Stimulated activated naive B cell treated with anti-CD40 and anti-IgM and Interleukin-4, amounts not matched to agents 10 μg/mL and 1 μg/mL and 100 μg/mL, for 72 hours (primary cell): Measurements from ENCODE around the gene ANKRD2.
"Not testable (repeated sequence)": the region's sequence is repeated elsewhere in the genome, so short reads cannot be mapped to it uniquely, and the experiment has no call there.

ENCODE experiments used
- ATAC-seq, 2 donors: fragments of 150-1000 bp; cut with Tn5 transposase; replicated peaks; 2 replicates each; pipeline ENCODE4 v1.10.0; 2021; ENCODE audit warnings: moderate library complexity in 1 of 2
- DNase-seq: peaks from one replicate; pipeline ENCODE4 v3.0.0; 2021
- H3K27ac Mint-ChIP-seq: one replicate; pipeline ENCODE4 v1.8.0; 2022; ENCODE audit warnings: mild to moderate bottlenecking, mixed read lengths
- H3K27me3 Mint-ChIP-seq, 2 donors: one replicate each; pipeline ENCODE4 v1.8.0; 2022; ENCODE audit warnings: mixed read lengths in 2 of 2
- H3K36me3 Mint-ChIP-seq, 2 donors: one replicate each; pipeline ENCODE4 v1.8.0; 2022; ENCODE audit warnings: mixed read lengths in 2 of 2, mild to moderate bottlenecking in 1 of 2
- H3K4me1 Mint-ChIP-seq, 2 donors: one replicate each; pipeline ENCODE4 v1.8.0; 2022; ENCODE audit warnings: mixed read lengths in 2 of 2, mild to moderate bottlenecking in 1 of 2
- H3K4me3 Mint-ChIP-seq, 2 donors: one replicate each; pipeline ENCODE4 v1.8.0; 2022; ENCODE audit warnings: mild to moderate bottlenecking in 2 of 2, mixed read lengths in 2 of 2, moderate library complexity in 1 of 2
- H3K9me3 Mint-ChIP-seq, 2 donors: one replicate each; pipeline ENCODE4 v1.8.0; 2022; ENCODE audit warnings: mixed read lengths in 2 of 2, mild to moderate bottlenecking in 1 of 2

The ANKRD2 gene

GRCh38 chr10:97574374-97575126 lies 2.0 kb downstream of the ANKRD2 start:
- ATAC-seq (no peak), DNase-seq (no peak)
- H3K27me3 Mint-ChIP-seq, result peaks cover 0 to 13% of the 10 kb centered on the region in 2 donors
- H3K9me3 Mint-ChIP-seq, result no peaks in the 10 kb centered on the region
- H3K36me3 Mint-ChIP-seq, result peaks cover 0 to 3% of the 10 kb centered on the region in 2 donors
- H3K4me3 Mint-ChIP-seq, result no peak overlapping the region
- H3K27ac Mint-ChIP-seq, result peak overlapping the region; percentile 42
- peaks cover 2 to 4% of the 10 kb centered on the region in 2 donors for H3K4me1 Mint-ChIP-seq

GRCh38 chr10:97575127-97575668 lies 2.6 kb downstream of the ANKRD2 start:
- Mint-ChIP-seq H3K36me3 (peaks cover 0 to 3% of the 10 kb centered on the region in 2 donors), H3K27ac (no peak overlapping the region), H3K9me3 (no peaks in the 10 kb centered on the region), H3K4me3 (no peak overlapping the region), H3K27me3 (peaks cover 0 to 13% of the 10 kb centered on the region in 2 donors), H3K4me1 (peaks cover 2 to 4% of the 10 kb centered on the region in 2 donors)
- ATAC-seq (no peak), DNase-seq (no peak)

GRCh38 chr10:97576487-97576886 lies 3.9 kb downstream of the ANKRD2 start:
- not testable (repeated sequence) for H3K36me3 Mint-ChIP-seq, H3K4me3 Mint-ChIP-seq, H3K27ac Mint-ChIP-seq, H3K4me1 Mint-ChIP-seq, H3K9me3 Mint-ChIP-seq, ATAC-seq, DNase-seq
- peaks cover 0 to 13% of the 10 kb centered on the region in 2 donors for H3K27me3 Mint-ChIP-seq

- Mint-ChIP-seq H3K27me3 (peaks cover 0 to 12% of the 10 kb centered on the region in 2 donors), H3K9me3 (no peaks in the 10 kb centered on the region), H3K27ac (no peak overlapping the region), H3K4me3 (no peak overlapping the region), H3K36me3 (peaks cover 0 to 3% of the 10 kb centered on the region in 2 donors), H3K4me1 (peaks cover under 1 to 4% of the 10 kb centered on the region in 2 donors)
- DNase-seq (no peak), ATAC-seq (no peak)
Observed at GRCh38 chr10:97577701-97578100, 5.1 kb downstream of the ANKRD2 start.

- Mint-ChIP-seq H3K4me3 (no peak overlapping the region), H3K27ac (no peak overlapping the region), H3K36me3 (no peaks in the 10 kb centered on the region), H3K4me1 (peaks cover 0 to 4% of the 10 kb centered on the region in 2 donors), H3K9me3 (no peaks in the 10 kb centered on the region), H3K27me3 (peaks cover 0 to 6% of the 10 kb centered on the region in 2 donors)
- DNase-seq (no peak), ATAC-seq (no peak)
Observed at GRCh38 chr10:97578171-97578844, 5.7 kb downstream of the ANKRD2 start.

- H3K4me1 Mint-ChIP-seq, result peaks cover 0 to 4% of the 10 kb centered on the region in 2 donors
- no peak for DNase-seq
- no peak overlapping the region for H3K27ac Mint-ChIP-seq
- ATAC-seq, result no peak
- H3K4me3 Mint-ChIP-seq, result no peak overlapping the region
- no peaks in the 10 kb centered on the region for H3K36me3 Mint-ChIP-seq
- no peaks in the 10 kb centered on the region for H3K9me3 Mint-ChIP-seq
- peaks cover 0 to 6% of the 10 kb centered on the region in 2 donors for H3K27me3 Mint-ChIP-seq
Observed at GRCh38 chr10:97580421-97581367, 8.1 kb downstream of the ANKRD2 start.

- Mint-ChIP-seq H3K4me1 (no peaks in the 10 kb centered on the region), H3K9me3 (no peaks in the 10 kb centered on the region), H3K36me3 (no peaks in the 10 kb centered on the region), H3K27me3 (peaks cover 0 to 6% of the 10 kb centered on the region in 2 donors), H3K4me3 (no peak overlapping the region), H3K27ac (no peak overlapping the region)
- ATAC-seq (no peak), DNase-seq (no peak)
Observed at GRCh38 chr10:97582169-97582568, 9.6 kb downstream of the ANKRD2 start.

- no peak for ATAC-seq
- Mint-ChIP-seq H3K9me3 (no peaks in the 10 kb centered on the region), H3K27me3 (no peaks in the 10 kb centered on the region), H3K27ac (no peak overlapping the region), H3K4me3 (no peak overlapping the region), H3K4me1 (no peaks in the 10 kb centered on the region), H3K36me3 (no peaks in the 10 kb centered on the region)
- no peak for DNase-seq
Observed at GRCh38 chr10:97583476-97583875, 10.9 kb downstream of the ANKRD2 start.

GRCh38 chr10:97584060-97584797 lies 11.7 kb downstream of the ANKRD2 start, which contains the start of gene HOGA1:
Gene HOGA1, plus strand, starts transcription at chr10:97584389. Its CDS starts 315 bp downstream, at chr10:97584704.
- H3K4me1 Mint-ChIP-seq, result no peaks in the 10 kb centered on the region
- no peaks in the 10 kb centered on the region for H3K36me3 Mint-ChIP-seq
- ATAC-seq (no peak), DNase-seq (no peak)
- H3K9me3 Mint-ChIP-seq, result no peaks in the 10 kb centered on the region
- no peak within 1 kb of the TSS for H3K4me3 Mint-ChIP-seq
- no peak within 1 kb of the TSS for H3K27ac Mint-ChIP-seq
- no peaks in the 10 kb centered on the region for H3K27me3 Mint-ChIP-seq

- Mint-ChIP-seq H3K27me3 (no peaks in the 10 kb centered on the region), H3K4me3 (no peak overlapping the region), H3K27ac (no peak overlapping the region), H3K36me3 (no peaks in the 10 kb centered on the region), H3K4me1 (no peaks in the 10 kb centered on the region), H3K9me3 (no peaks in the 10 kb centered on the region)
- no peak for DNase-seq
- no peak for ATAC-seq
Observed at GRCh38 chr10:97584798-97585438, 12.3 kb downstream of the ANKRD2 start.

GRCh38 chr10:97585439-97585811 lies 12.8 kb downstream of the ANKRD2 start:
- DNase-seq, result no peak
- ATAC-seq, result no peak
- no peaks in the 10 kb centered on the region for H3K27me3 Mint-ChIP-seq
- no peaks in the 10 kb centered on the region for H3K9me3 Mint-ChIP-seq
- no peak overlapping the region for H3K4me3 Mint-ChIP-seq
- H3K27ac Mint-ChIP-seq, result no peak overlapping the region
- no peaks in the 10 kb centered on the region for H3K36me3 Mint-ChIP-seq
- H3K4me1 Mint-ChIP-seq, result no peaks in the 10 kb centered on the region

- ATAC-seq, result no peak
- no peak for DNase-seq
- no peaks in the 10 kb centered on the region for H3K9me3 Mint-ChIP-seq
- no peaks in the 10 kb centered on the region for H3K4me1 Mint-ChIP-seq
- no peak overlapping the region for H3K27ac Mint-ChIP-seq
- H3K27me3 Mint-ChIP-seq, result no peaks in the 10 kb centered on the region
- H3K4me3 Mint-ChIP-seq, result no peak overlapping the region
- no peaks in the 10 kb centered on the region for H3K36me3 Mint-ChIP-seq
Observed at GRCh38 chr10:97587183-97587582, 14.6 kb downstream of the ANKRD2 start.

GRCh38 chr10:97589479-97589878 lies 16.9 kb downstream of the ANKRD2 start, which contains the start of gene C10orf62:
Gene C10orf62, plus strand, starts transcription at chr10:97589721. Its CDS starts 177 bp downstream, at chr10:97589898.
- DNase-seq (no peak), ATAC-seq (no peak)
- H3K27ac Mint-ChIP-seq, result no peak within 1 kb of the TSS
- no peaks in the 10 kb centered on the region for H3K4me1 Mint-ChIP-seq
- no peaks in the 10 kb centered on the region for H3K36me3 Mint-ChIP-seq
- no peaks in the 10 kb centered on the region for H3K27me3 Mint-ChIP-seq
- H3K4me3 Mint-ChIP-seq, result no peak within 1 kb of the TSS
- H3K9me3 Mint-ChIP-seq, result no peaks in the 10 kb centered on the region
